ENCODE results near the gene ZFYVE28.
A peak's percentile ranks its signal among the peaks of the same experiment; 100 is the strongest.

ZFYVE28 gene

GRCh38 chr4:2365054-2365912 lies 53.2 kb downstream of the ZFYVE28 start:
- no peak for DNase-seq

- peak; percentile 68 for DNase-seq
Measured at GRCh38 chr4:2364654-2365053, 53.8 kb downstream of the ZFYVE28 start.

GRCh38 chr4:2363951-2364653 lies 54.3 kb downstream of the ZFYVE28 start:
- DNase-seq = no peak

- DNase-seq = no peak
Measured at GRCh38 chr4:2363056-2363721, 55.3 kb downstream of the ZFYVE28 start.

GRCh38 chr4:2362266-2363055 lies 56.0 kb downstream of the ZFYVE28 start:
- no peak for DNase-seq

- DNase-seq = no peak
Measured at GRCh38 chr4:2361366-2362265, 56.8 kb downstream of the ZFYVE28 start.

- no peak for DNase-seq
Measured at GRCh38 chr4:2360396-2360730, 58.1 kb downstream of the ZFYVE28 start.

- DNase-seq = no peak
Measured at GRCh38 chr4:2359591-2360395, 58.7 kb downstream of the ZFYVE28 start.

GRCh38 chr4:2357821-2358745 lies 60.4 kb downstream of the ZFYVE28 start:
- DNase-seq = no peak

- DNase-seq = no peak
Measured at GRCh38 chr4:2356123-2357069, 62.0 kb downstream of the ZFYVE28 start.

GRCh38 chr4:2354760-2355159 lies 63.7 kb downstream of the ZFYVE28 start:
- DNase-seq = no peak

GRCh38 chr4:2354118-2354517 lies 64.3 kb downstream of the ZFYVE28 start:
- no peak for DNase-seq

GRCh38 chr4:2353222-2354107 lies 65.0 kb downstream of the ZFYVE28 start:
- DNase-seq = no peak

GRCh38 chr4:2352729-2353221 lies 65.7 kb downstream of the ZFYVE28 start:
- no peak for DNase-seq

GRCh38 chr4:2352171-2352570 lies 66.3 kb downstream of the ZFYVE28 start:
- DNase-seq = no peak

GRCh38 chr4:2350982-2351381 lies 67.5 kb downstream of the ZFYVE28 start:
- DNase-seq = no peak

- no peak for DNase-seq
Measured at GRCh38 chr4:2348786-2349185, 69.7 kb downstream of the ZFYVE28 start.

Measured in stimulated activated CD4-positive, alpha-beta T cell treated with anti-CD3 and anti-CD28 coated beads, Interleukin-2, amount 100 ng/mL, for 24 hours (primary cell).